Measurements from ENCODE around the gene DLGAP1. TPM values are rescaled to one million over a fixed set of nuclear protein-coding genes. Genes with fewer than 3 reads are reported as not detected.

The DLGAP1 gene
- total RNA-seq, 1 donor from 2014 or later = 3.7 TPM

DNA sequence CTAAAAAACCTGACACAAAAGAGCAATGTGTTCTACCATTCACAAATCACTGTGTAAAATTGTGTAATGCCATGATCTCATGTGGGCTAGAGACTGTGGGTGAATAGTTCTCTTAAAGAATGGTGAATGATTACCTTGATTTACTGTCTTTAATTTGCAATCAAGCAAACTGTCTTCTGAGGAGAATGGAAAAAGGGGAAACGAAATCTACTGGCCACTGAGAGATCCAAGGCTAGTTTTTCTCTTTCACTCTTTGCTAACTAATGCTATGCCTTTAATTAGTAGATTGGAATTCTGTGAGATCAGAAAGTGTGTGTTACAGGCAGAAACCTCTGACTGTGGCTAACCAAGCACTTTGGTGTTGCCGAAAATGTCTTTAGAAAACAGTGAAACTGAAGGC, 582.5 kb downstream of the DLGAP1 start:
- DNase-seq (ENCODE audit: low read depth, low spot score) = no peak

DNA sequence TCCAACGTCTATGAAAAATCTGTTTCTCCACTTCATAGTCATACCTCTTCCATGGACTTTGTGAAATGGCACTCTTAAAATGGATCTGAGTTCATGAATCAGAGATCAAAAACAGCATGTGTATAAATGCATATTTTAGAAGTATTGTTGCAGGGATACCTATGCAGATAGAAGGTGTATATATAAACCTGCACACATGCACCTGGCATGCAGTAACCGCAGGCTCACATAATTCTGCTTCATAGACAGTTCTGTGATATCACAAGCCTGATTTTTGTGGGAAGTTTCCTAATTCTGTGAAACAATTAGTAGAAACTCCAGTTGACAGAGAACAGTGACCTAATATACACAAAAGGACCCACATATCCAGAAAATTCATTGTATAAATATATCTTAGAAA, 583.4 kb downstream of the DLGAP1 start:
- no peak for DNase-seq (ENCODE audit: low read depth, low spot score)

DNA sequence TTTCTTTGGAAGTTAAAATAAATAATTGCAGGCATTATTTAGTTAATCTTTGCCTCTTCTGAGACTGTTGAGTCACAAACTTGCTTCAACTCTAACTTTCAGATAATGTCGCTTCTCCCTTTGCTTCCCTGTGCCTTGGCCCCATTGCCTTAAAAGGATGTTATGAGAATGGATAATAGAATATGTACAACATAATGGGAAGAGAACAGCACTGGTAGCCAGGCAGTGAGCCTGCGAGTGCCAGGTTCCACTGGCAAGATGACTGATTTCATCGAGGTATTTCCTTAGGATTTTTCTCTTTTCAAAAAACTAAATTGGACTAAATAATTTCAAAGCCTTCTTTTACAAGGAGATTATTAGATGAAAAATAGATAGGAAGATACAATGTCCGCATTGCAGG, 584.2 kb downstream of the DLGAP1 start:
- no peak for DNase-seq (ENCODE audit: low read depth, low spot score)

DNA sequence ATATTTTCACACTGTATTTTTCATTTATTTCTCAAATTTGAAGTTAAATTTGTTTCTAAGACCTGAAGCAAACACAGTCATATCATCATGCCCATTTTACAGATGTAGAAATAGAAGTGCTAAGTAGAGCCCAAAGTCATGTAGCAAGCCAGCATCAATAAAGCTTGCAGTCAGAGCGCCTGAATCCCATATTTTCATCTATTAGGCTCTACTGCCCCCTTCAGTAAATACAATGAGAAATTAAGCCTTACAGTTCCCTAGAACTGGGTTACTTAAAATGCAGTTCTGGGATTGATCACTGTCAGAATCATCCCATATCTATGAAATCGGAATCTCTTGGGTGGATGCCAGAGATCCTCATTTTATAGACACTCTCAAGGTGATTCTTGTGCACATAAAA, 585.3 kb downstream of the DLGAP1 start:
- DNase-seq (ENCODE audit: low read depth, low spot score) = peak; percentile 45

DNA sequence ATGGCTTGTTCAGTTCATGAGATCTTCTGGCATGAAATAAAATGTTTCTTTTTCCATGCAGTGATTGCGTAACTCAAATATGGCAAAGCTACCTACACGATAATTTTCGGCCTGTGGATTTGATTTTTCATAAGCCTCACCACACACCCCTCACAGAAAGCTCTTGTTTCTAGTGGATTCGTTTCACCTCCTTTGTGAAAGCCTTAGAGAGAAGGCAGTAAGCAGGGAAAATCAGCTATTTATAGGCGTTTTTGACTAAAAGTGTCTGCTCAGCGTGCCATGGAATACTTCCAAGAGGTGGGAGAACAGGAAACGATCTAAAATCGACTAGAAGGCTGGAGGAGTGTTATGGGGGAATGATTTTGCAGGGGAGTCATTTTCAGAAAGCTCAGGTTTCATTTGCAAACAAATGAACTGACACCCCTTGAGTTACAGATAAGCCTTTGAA, 587.2 kb downstream of the DLGAP1 start:
- no peak for DNase-seq (ENCODE audit: low read depth, low spot score)

DNA sequence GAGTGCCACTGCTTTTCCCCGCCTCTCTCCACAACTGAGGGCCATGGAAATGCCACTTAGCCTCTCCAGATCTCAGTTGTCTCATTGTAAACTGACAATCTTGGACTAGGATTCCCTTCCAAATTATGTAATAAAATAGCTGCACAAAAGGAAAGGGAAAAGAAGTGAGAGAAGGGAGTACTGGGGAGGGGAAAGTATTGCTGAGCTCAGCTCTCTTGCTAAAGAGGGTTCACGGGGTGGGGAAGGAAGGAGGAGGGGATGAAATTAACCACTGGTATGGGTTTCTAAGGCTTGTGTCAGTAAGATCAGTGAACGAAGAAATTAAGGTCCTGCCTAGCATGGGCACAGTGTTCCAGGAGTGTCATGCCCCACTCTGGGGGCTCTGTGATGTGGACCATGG, 587.9 kb downstream of the DLGAP1 start:
- no peak for DNase-seq (ENCODE audit: low read depth, low spot score)

DNA sequence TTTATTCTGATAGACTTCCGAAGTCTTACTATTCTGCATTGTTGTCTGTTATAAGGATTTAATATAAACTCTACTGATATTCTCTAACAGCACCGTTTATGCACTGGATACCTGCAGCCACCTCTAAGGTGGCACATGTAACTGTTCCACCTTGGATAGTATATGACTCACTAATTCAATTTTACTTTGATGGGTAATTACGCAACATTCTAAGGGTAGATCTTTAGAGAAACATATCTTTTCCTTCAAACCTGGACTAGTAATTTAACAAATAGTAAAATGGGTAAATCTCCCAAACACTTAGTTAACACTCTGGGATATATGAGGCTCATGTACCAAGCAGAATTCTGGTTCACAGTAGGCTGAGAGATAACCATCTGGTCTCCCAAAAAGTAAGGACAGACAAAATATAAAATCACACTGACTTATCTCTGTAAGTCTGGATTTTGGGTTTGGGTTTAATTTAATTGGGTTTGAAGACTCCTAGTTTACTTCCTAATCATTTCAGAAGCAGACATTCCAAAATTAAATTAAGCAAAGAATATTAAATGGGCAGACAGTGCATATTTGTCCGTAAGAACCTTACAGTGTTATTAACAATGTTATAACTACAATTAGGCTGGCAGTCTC, 590.3 kb downstream of the DLGAP1 start:
- no peak for DNase-seq (ENCODE audit: low read depth, low spot score)

DNA sequence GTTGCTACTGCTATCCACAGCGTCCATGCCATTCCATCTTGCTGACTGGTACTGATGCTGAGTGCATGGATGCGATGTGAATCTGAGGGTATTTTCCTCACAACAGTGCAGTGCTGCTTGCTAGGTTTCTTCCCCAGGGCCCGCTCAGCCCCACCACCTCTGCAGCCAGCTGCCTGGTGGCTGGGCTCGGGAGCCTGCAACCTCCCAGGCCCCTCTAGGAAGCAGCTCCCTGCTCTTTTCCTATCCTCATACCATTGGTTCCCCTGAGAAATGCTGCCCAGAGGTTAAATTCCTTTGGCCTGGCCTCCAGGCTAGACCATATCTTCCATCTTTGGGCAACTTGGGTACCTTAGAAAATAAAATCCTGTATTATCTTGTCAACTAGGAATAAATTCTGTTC, 591.5 kb downstream of the DLGAP1 start:
- DNase-seq (ENCODE audit: low read depth, low spot score) = no peak

DNA sequence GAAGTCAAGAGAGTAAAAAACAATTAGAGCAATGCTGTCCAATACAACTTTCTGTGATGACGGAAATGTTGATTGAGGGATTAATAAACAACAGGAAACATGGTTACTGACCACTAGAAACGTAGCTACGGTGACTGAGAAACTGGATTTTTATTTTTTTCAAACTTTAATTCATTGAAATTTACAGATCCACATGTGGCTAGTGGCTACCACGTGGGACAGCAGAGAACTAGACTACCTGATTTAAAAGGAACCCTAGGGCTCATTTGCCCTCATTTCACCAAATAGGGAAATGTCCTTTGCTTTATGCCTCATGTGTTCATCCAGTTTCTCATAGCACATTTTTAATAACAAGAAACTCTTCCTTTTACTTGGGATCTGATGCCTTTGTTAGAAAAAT, 592.1 kb downstream of the DLGAP1 start:
- DNase-seq (ENCODE audit: low read depth, low spot score) = no peak

DNA sequence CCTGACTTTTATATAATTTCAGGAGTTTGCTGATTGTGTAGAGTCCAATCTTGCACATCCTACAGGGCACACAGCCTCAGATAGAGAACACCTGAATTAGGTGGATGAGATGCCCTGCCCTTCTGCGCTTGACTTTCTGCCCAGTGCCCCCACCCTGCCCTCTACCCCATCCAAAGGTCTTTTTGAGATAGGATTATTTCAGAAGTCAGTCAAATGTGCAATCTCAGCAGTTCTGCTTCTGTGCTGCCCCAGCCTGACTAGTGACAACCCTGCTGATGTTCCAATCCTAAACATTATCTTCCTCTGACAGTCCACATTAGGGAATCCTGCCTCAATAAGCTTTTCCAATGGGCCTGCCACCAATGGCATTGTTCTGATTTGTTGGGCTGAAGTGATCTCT, 593.6 kb downstream of the DLGAP1 start:
- no peak for DNase-seq (ENCODE audit: low read depth, low spot score)

DNA sequence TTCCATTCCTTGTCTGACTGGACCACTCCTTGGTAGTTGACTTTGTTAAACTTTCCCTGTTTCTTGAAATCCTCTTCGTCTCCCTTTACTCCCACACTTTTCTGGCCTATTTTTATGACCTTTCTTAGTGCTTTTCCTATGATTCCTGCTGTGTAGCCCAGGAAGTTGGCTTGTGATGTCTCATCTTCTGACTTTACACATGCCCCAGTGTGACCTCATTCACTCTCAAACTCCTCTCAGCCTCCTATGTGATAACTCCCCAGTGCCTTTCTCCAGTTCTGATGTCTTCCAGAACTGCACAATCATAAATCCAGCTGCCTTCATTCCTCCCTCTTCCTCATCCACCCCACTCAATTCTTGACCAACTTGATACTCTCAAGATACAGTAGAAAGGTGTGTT, 597.6 kb downstream of the DLGAP1 start:
- no peak for DNase-seq (ENCODE audit: low read depth, low spot score)

DNA sequence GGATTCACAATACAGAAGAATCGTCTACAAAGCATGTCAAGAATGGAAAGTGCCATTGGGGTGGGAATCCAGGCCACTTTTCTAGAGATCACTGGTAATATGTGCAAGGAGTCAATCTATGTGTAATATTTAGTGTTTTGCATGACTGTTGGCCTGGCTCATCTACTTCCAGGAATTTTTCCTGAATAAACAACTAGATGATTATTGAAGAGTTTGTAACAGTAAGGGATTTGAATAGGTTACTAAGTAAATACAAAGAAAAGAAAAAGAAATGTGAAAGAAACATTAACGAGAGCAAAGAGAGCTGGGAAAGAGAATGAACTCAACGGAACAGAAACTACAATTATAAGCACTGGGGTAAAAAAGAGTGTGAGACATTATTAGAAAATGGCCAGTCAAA, 599.1 kb downstream of the DLGAP1 start:
- DNase-seq (ENCODE audit: low read depth, low spot score) = no peak

DNA sequence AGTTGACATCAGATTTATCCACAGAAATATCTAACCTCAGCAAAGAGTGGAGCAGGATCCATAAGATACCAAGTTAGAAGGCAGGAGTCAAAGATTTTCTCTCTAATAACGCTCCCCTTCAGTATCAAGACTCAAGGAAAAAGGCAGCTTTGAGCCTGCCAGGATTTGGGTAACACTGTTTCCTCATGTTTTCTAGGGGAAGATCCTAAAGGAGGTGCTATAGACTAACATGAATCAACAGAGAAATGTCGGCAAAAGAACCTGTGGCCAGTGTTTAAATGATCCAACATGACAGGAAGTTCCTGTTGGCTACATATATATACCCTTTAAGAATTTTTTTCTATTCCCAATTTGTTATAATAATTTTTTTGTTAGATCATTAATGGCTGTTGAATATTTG, 602.8 kb downstream of the DLGAP1 start:
- DNase-seq (ENCODE audit: low read depth, low spot score) = no peak

DNA sequence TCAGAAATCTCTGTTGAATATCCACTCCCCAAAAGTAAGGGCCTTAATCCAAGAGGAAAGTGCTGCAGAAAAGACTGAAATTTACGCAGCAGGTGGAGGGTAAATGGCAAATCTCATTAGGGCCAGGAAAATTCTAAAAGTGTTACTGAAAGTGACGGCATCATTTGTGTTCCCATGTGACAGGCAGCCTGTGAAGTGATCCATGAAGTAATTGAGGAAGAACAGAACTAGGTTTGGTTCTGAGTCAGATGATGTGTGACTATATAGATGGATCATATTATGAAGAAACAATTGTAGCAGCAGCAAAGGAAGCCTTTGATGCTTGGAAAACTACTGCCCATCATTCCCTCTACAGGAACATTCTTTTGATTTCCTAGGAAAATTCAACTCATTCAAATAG, 603.9 kb downstream of the DLGAP1 start:
- no peak for DNase-seq (ENCODE audit: low read depth, low spot score)

DNA sequence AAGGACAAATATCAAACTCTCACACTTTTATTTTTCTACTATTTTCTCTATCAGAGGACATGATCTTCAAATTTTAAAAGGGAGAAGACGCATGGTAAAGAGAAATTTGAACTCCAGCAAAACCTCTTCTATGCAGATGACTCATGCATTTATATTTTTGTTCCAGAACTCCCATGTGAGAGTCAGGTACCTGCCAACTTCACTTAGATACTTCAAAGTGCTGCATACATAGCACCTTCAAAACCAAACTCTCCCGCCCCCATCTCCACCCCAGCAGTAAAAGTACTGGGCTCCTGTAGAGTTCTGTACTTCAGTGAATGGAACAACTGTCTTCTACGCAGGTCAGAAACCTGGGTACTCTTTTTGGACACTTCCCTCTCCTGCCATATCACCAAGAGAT, 606.8 kb downstream of the DLGAP1 start:
- DNase-seq (ENCODE audit: low read depth, low spot score) = no peak

DNA sequence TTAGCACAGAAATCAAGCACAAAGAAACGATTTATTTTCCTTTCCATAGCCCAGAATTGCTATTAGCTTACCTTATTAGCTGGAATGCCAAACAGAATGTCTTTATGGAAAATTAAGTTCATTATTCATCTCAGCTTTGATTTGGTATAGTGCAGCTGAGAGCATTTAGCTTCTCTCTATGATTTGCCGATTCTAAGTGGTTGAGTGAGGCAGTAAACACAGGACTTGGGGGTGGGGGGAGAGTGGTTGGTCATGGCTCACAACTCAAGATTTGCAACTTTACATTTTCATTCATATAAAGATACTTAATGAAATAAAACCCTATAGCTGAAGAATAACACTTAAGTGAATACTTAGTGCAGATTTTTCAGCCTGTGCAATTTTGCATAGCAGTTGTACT, 609.9 kb downstream of the DLGAP1 start:
- no peak for DNase-seq (ENCODE audit: low read depth, low spot score)

DNA sequence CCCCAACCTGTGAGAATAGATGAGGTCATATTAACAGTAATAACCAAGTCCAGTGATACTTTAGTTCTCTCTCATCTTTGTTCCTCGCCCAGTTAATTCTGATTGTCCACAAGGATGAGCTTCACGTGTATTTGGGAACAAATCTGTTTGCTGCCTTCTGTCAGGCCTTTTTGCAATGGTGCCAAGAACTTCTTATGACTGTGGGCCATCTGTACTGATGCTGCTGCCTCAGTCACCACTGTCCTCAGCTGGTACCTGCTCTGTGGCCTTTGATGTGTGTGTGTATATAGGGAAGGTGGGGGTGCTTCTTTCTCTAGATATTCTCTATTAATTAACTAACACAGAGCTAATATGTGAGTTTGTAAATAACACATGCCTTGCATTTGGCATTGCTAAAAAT, 612.3 kb downstream of the DLGAP1 start:
- DNase-seq (ENCODE audit: low read depth, low spot score) = no peak

DNA sequence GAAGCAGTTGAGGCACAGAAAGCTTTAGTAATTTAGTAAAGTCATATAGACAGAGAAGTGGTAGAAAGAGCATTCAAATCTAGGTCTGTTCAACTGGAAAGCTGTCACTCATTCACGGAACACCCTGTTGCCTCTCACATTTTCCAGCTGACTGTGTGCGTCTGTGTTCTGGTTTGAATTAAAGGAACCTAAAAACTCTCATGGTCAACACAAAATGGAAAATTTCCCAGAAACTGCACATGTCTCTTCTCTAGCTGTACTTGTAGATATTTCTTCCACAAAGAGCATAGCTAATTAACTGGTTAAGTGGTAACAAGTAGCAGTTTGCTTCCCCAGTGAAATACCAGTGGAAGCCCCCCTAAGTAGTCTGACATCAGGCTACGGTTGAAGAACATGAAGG, 614.3 kb downstream of the DLGAP1 start:
- no peak for DNase-seq (ENCODE audit: low read depth, low spot score)

DNA sequence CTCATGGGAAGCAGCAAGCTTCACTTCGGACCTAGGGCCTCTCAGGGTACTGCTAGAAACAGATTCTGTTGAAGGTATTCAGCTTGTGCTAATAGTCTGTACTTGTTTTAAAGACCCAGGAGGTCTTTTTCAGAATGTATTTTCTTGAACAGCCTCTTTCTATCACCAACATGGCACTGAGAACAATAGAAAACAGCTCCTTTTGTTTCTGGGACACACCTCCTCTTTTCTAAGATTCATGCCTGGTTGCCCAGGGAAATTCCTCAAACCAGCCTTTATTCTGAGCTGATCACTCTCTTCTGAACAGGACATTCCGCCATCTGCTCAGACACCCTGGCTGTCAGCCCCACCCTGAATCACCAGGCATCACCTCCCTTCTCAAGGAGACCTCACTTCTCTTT, 615.5 kb downstream of the DLGAP1 start:
- DNase-seq (ENCODE audit: low read depth, low spot score) = no peak

DNA sequence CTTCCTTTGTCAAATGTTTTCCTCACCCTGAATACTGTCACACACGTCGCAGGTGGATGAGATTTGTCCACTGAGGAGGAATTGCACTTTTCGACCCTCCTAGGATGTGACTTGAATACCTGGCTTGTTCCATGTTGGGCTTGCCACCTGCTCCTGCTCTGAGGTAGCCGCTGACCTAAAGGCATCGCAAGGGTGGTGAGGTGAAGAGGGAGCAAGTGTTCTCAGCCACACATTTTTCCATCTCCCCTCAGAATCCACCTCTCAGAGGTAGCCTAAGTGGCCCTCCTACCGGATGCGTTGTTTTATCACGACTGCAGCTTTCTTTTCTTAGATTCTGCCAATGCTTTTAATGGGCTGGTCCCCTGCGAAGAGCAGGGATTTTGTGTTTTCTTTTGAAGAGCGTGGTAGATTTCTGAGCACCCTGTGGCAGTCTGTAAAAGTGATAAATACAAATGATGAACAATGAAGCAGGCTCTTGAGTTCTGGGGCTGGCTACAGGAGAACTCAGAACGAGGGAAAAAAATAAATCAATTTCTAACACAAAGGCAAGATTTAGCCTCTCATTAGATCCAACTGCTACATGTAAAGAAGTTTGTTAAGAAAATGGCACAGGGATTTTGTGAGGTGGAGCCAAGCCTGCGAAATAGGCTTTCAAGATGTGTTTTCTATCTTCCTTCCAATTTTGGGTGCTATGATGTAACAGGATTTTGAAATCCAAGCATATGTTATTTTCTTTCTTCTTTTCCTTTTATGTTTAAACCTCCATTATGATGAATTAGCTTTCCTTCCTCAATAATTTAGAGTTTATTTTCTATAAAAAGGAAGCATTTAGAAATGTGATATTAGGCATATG, 618.4 kb downstream of the DLGAP1 start:
- DNase-seq (ENCODE audit: low read depth, low spot score) = no peak

DNA sequence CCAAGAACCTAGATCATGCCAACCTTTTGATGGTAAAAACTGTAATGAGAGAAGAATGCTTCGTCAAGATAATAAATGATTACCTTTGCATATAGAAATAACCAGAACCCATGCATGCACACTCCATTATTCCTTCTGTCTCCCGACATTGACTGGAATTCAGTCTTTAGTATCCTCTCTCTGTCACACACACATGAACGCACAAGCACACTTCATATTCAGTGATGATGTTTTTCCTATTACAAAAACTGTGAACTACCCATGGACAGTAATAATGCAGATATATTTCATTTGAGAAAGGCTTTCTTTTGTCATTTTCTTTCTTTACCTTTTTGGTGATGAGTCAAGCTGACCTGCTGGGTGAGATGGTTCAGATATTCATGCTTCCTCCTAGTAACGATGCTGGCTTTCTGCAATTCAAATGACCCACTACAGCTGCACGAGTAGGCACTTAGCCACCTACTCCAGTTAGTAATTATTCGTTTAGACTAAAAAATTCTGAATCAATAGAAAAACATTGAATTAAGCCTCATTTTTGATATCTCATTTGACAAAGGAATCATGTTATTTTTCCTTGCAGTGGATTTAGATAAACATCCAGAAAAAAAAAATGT, 623.0 kb downstream of the DLGAP1 start:
- no peak for DNase-seq (ENCODE audit: low read depth, low spot score)

DNA sequence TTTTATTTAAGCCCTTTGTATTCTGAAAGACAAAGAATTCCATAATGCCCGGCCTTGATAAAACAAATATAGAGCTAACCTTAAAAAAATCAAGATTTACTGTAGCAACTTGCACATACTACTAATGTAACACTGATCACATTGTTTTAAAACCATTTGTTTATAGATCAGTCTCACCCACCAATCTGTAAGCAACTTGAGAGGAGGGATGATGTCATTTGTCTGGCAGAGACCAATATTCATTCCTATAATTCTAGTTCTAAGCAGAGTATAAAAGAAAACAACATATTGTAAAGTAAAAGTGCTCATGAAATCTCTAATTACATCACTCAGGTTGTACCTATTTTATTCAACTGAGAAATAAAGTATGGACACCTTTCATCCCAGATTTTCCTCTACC, 624.5 kb downstream of the DLGAP1 start:
- no peak for DNase-seq (ENCODE audit: low read depth, low spot score)
